H9 (cell line): ENCODE measurements around the gene PHEX. TPM values are rescaled to one million over a fixed set of nuclear protein-coding genes. Genes with fewer than 3 reads are reported as not detected.

Experiments used
- DNase-seq: peaks from one replicate; pipeline ENCODE4 v3.0.0-alpha.2; 2017
- H2AFZ ChIP-seq: one replicate; pipeline ENCODE4 v1.6.1; 2013; ENCODE audit warnings: mild to moderate bottlenecking, low read length, control low read depth, moderate library complexity
- H2AK5ac ChIP-seq: 2 replicates; pipeline ENCODE4 v1.6.1; 2013; ENCODE audit warnings: low read length, control low read depth, mixed read lengths; ENCODE audit not compliant: insufficient read length
- H2BK120ac ChIP-seq: one replicate; pipeline ENCODE4 v1.6.1; 2013; ENCODE audit warnings: low read depth, mild to moderate bottlenecking, low read length, control low read depth, inconsistent platforms; ENCODE audit not compliant: poor library complexity, severe bottlenecking
- H2BK12ac ChIP-seq: 2 replicates; pipeline ENCODE4 v1.6.1; 2013; ENCODE audit warnings: low read length, control low read depth, mixed read lengths, low read depth; ENCODE audit not compliant: insufficient read length
- H2BK15ac ChIP-seq: 2 replicates; pipeline ENCODE4 v1.6.1; 2013; ENCODE audit warnings: low read depth, low read length, control low read depth
- H2BK20ac ChIP-seq: one replicate; pipeline ENCODE4 v1.6.1; 2013; ENCODE audit warnings: low read depth, mild to moderate bottlenecking, low read length, control low read depth, inconsistent platforms; ENCODE audit not compliant: poor library complexity, severe bottlenecking
- H2BK5ac ChIP-seq: 2 replicates; pipeline ENCODE4 v1.6.1; 2013; ENCODE audit warnings: low read length, control low read depth, mixed read lengths; ENCODE audit not compliant: insufficient read length
- H3K14ac ChIP-seq: 2 replicates; pipeline ENCODE4 v1.6.1; 2013; ENCODE audit warnings: low read length, control low read depth; ENCODE audit not compliant: insufficient read depth
- H3K18ac ChIP-seq: 2 replicates; pipeline ENCODE4 v1.6.1; 2013; ENCODE audit warnings: low read depth, mild to moderate bottlenecking, mixed read lengths, low read length, control low read depth; ENCODE audit not compliant: insufficient read length
- H3K23ac ChIP-seq: 2 replicates; pipeline ENCODE4 v1.6.1; 2013; ENCODE audit warnings: low read length, control low read depth, mixed read lengths, low read depth; ENCODE audit not compliant: insufficient read length
- H3K23me2 ChIP-seq: 2 replicates; pipeline ENCODE4 v1.6.1; 2013; ENCODE audit warnings: low read depth, mild to moderate bottlenecking, mixed read lengths, low read length, control low read depth; ENCODE audit not compliant: insufficient read length, poor library complexity, severe bottlenecking
- H3K27ac ChIP-seq: 2 replicates; pipeline ENCODE4 v1.5.1; 2013; ENCODE audit warnings: low read length, control low read depth, mixed read lengths, low read depth; ENCODE audit not compliant: insufficient read length
- H3K27me3 ChIP-seq: 2 replicates; pipeline ENCODE4 v1.6.1; 2013; ENCODE audit warnings: low read length, control low read depth, inconsistent platforms; ENCODE audit not compliant: insufficient read depth
- H3K4ac ChIP-seq: 2 replicates; pipeline ENCODE4 v1.6.1; 2013; ENCODE audit warnings: low read depth, mild to moderate bottlenecking, control low read depth, inconsistent platforms, low read length, moderate library complexity
- H3K4me1 ChIP-seq: 2 replicates; pipeline ENCODE4 v1.6.1; 2013; ENCODE audit warnings: low read length, control low read depth, inconsistent platforms; ENCODE audit not compliant: insufficient read depth
- H3K4me2 ChIP-seq: 2 replicates; pipeline ENCODE4 v1.6.1; 2013; ENCODE audit warnings: low read length, control low read depth, mixed read lengths; ENCODE audit not compliant: insufficient read length, insufficient read depth
- H3K56ac ChIP-seq: 2 replicates; pipeline ENCODE4 v1.6.1; 2013; ENCODE audit warnings: low read depth, mild to moderate bottlenecking, mixed read lengths, low read length, control low read depth; ENCODE audit not compliant: insufficient read length
- H3K79me1 ChIP-seq: 2 replicates; pipeline ENCODE4 v1.6.1; 2013; ENCODE audit warnings: low read depth, mild to moderate bottlenecking, moderate library complexity, low read length, control low read depth, inconsistent platforms; ENCODE audit not compliant: insufficient read depth, poor library complexity, severe bottlenecking
- H3K79me2 ChIP-seq: 2 replicates; pipeline ENCODE4 v1.6.1; 2013; ENCODE audit warnings: low read length, control low read depth, inconsistent platforms; ENCODE audit not compliant: insufficient read depth
- H3K9ac ChIP-seq: 2 replicates; pipeline ENCODE4 v1.6.1; 2013; ENCODE audit warnings: low read length, control low read depth, mixed read lengths; ENCODE audit not compliant: insufficient read length; ENCODE audit errors: extremely low read depth
- H3K9me3 ChIP-seq: one replicate; pipeline ENCODE4 v1.6.1; 2013; ENCODE audit warnings: low read depth, low read length, inconsistent platforms; ENCODE audit not compliant: control insufficient read depth
- H3T11ph ChIP-seq: one replicate; pipeline ENCODE4 v1.6.1; 2013; ENCODE audit warnings: mild to moderate bottlenecking, low read length, control low read depth, inconsistent platforms
- H4K20me1 ChIP-seq: one replicate; pipeline ENCODE4 v1.6.1; 2013; ENCODE audit not compliant: control insufficient read depth, insufficient read length, insufficient read depth
- H4K5ac ChIP-seq: 2 replicates; pipeline ENCODE4 v1.6.1; 2013; ENCODE audit warnings: low read depth, mild to moderate bottlenecking, mixed read lengths, low read length, control low read depth; ENCODE audit not compliant: insufficient read length
- H4K8ac ChIP-seq: replicated peaks from 2 replicates; pipeline ENCODE4 v1.6.1; 2013; ENCODE audit warnings: low read length, control low read depth, mixed read lengths, low read depth; ENCODE audit not compliant: insufficient read length
- H4K91ac ChIP-seq: 2 replicates; pipeline ENCODE4 v1.6.1; 2013; ENCODE audit warnings: low read depth, mild to moderate bottlenecking, moderate library complexity, mixed read lengths, low read length, control low read depth; ENCODE audit not compliant: insufficient read length
- H3K27ac Mint-ChIP-seq, 3 experiments: 2 replicates in 2 of 3; 3 replicates in 1 of 3; pipeline ENCODE4 v1.8.0; 2020 to 2021; ENCODE audit warnings: mixed read lengths in 3 of 3, mild to moderate bottlenecking in 1 of 3, moderate library complexity in 1 of 3
- H3K27me3 Mint-ChIP-seq: 2 replicates; pipeline ENCODE4 v1.8.0; 2021; ENCODE audit warnings: low read depth, mild to moderate bottlenecking, moderate library complexity, mixed read lengths
- H3K36me3 Mint-ChIP-seq, 3 experiments: 2 replicates in 2 of 3; 3 replicates in 1 of 3; pipeline ENCODE4 v1.8.0; 2020 to 2021; ENCODE audit warnings: low read depth in 3 of 3, mixed read lengths in 3 of 3; ENCODE audit not compliant: insufficient read depth in 1 of 3
- H3K4me1 Mint-ChIP-seq, 2 experiments: 2 replicates each; pipeline ENCODE4 v1.8.0; 2020; ENCODE audit warnings: mixed read lengths in 2 of 2
- H3K4me3 Mint-ChIP-seq, 2 experiments: 2 replicates in 1 of 2; 3 replicates in 1 of 2; pipeline ENCODE4 v1.8.0; 2020 to 2021; ENCODE audit warnings: mild to moderate bottlenecking in 2 of 2, mixed read lengths in 2 of 2, moderate library complexity in 1 of 2
- H3K9me3 Mint-ChIP-seq, 2 experiments: 2 replicates in 1 of 2; 3 replicates in 1 of 2; pipeline ENCODE4 v1.8.0; 2020; ENCODE audit warnings: mild to moderate bottlenecking in 2 of 2, mixed read lengths in 2 of 2, moderate library complexity in 1 of 2
- CTCF ChIP-seq: fragments of 200-600 bp; sonication (generic); conservative IDR thresholded peaks from 3 replicates; pipeline ENCODE4 v1.8.0; 2021; ENCODE audit warnings: antibody characterized with exemption, mild to moderate bottlenecking
- WGBS: extraction: QIAGEN DNeasy Blood & Tissue Kit; methylation state at CpG from one replicate; pipeline ENCODE4 v1.1.7; 2013; ENCODE audit warnings: missing lambda C conversion rate, low lambda C conversion rate, mixed read lengths; ENCODE audit not compliant: insufficient read length; ENCODE audit errors: extremely low coverage; 5-methylcytosine and 5-hydroxymethylcytosine counted together
- total RNA-seq: library from RNA; stranded (reverse); gene quantifications from 2 replicates; pipeline ENCODE4 v1.2.1, GENCODE V29; 2021

PHEX gene
- total RNA-seq, 1 experiment from 2014 or later = 0.11 TPM

- Histone ChIP-seq H3K27me3 (no peaks in the 10 kb centered on the region), H3K14ac (no peak overlapping the region), H3K23ac (no peak overlapping the region), H3K79me2 (no peaks in the 10 kb centered on the region), H2BK20ac (no peak overlapping the region), H3K23me2 (no peaks in the 10 kb centered on the region), H3T11ph (no peak overlapping the region), H3K79me1 (no peaks in the 10 kb centered on the region), H3K4me1 (no peaks in the 10 kb centered on the region), H4K91ac (no peak overlapping the region), H2BK120ac (no peak overlapping the region), H2BK12ac (no peak overlapping the region), H4K5ac (no peak overlapping the region), H2AFZ (no peak overlapping the region), H2BK5ac (no peak overlapping the region), H3K27ac (no peak overlapping the region), H3K18ac (no peak overlapping the region), H4K20me1 (no peaks in the 10 kb centered on the region), H3K56ac (no peak overlapping the region), H3K4me2 (no peak overlapping the region), H3K9me3 (no peaks in the 10 kb centered on the region), H3K4ac (no peak overlapping the region), H3K9ac (no peak overlapping the region), H2BK15ac (no peak overlapping the region), H2AK5ac (no peak overlapping the region), H4K8ac (no peak overlapping the region)
- H3K27me3 Mint-ChIP-seq = no peaks in the 10 kb centered on the region
- WGBS = no CpG with 5 or more reads among the region's 10 CpGs
- H3K9me3 Mint-ChIP-seq = peaks cover 0 to 42% of the 10 kb centered on the region in 2 experiments; a peak in 4 of 5 replicates
- TF ChIP-seq CTCF = no peak
- H3K27ac Mint-ChIP-seq = peak overlapping the region in 2 of 3 experiments; percentile 45 to 80; a peak in 3 of 7 replicates
- peaks cover 30 to 43% (median 34%) of the 10 kb centered on the region in 3 experiments for H3K36me3 Mint-ChIP-seq
- no peak overlapping the region for H3K4me3 Mint-ChIP-seq
- H3K4me1 Mint-ChIP-seq = peaks cover 26 to 29% of the 10 kb centered on the region in 2 experiments
- no peak for DNase-seq
Observed at GRCh38 chrX:21996872-21997455, 35.2 kb upstream of the PHEX start.
